Activated CD8-positive, alpha-beta memory T cell treated with anti-CD3 and anti-CD28 coated beads for 48 hours (primary cell): ENCODE results near the gene HBG1.

Experiments used
- DNase-seq, 3 experiments: peaks; one replicate each; pipeline ENCODE4 v3.0.0-alpha.2; 2020; ENCODE audit warnings: low read depth in 2 of 3, low spot score in 2 of 3

The HBG1 gene

GRCh38 chr11:5228124-5228523 is 21.5 kb downstream of the HBG1 start:
- DNase-seq = no peak

- DNase-seq = no peak
Observed at GRCh38 chr11:5227681-5228080, 22.0 kb downstream of the HBG1 start.

GRCh38 chr11:5226732-5227310 is 22.8 kb downstream of the HBG1 start, which contains the start of gene HBB:
Gene HBB (minus strand): TSS chr11:5227071. CDS start chr11:5227021, 50 bp downstream.
- no peak for DNase-seq

- no peak for DNase-seq
Observed at GRCh38 chr11:5225480-5225871, 24.2 kb downstream of the HBG1 start.

GRCh38 chr11:5224538-5225479 is 24.8 kb downstream of the HBG1 start:
- DNase-seq = no peak

- DNase-seq = no peak
Observed at GRCh38 chr11:5223686-5224085, 26.0 kb downstream of the HBG1 start.

GRCh38 chr11:5223146-5223545 is 26.5 kb downstream of the HBG1 start:
- DNase-seq = no peak

GRCh38 chr11:5210376-5210885 is 39.2 kb downstream of the HBG1 start:
- DNase-seq = no peak

- DNase-seq = no peak
Observed at GRCh38 chr11:5204787-5205186, 44.9 kb downstream of the HBG1 start.

- no peak for DNase-seq
Observed at GRCh38 chr11:5203366-5203765, 46.3 kb downstream of the HBG1 start.

- no peak for DNase-seq
Observed at GRCh38 chr11:5200582-5200981, 49.1 kb downstream of the HBG1 start, which contains the start of gene OR51V1. Gene OR51V1 (minus strand): TSS chr11:5200682. CDS start chr11:5200682, 0 bp downstream.

GRCh38 chr11:5198285-5198684 is 51.4 kb downstream of the HBG1 start:
- no peak for DNase-seq
